Measurements from ENCODE around the gene KLF17.

The KLF17 gene, protein sequence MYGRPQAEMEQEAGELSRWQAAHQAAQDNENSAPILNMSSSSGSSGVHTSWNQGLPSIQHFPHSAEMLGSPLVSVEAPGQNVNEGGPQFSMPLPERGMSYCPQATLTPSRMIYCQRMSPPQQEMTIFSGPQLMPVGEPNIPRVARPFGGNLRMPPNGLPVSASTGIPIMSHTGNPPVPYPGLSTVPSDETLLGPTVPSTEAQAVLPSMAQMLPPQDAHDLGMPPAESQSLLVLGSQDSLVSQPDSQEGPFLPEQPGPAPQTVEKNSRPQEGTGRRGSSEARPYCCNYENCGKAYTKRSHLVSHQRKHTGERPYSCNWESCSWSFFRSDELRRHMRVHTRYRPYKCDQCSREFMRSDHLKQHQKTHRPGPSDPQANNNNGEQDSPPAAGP

DNA sequence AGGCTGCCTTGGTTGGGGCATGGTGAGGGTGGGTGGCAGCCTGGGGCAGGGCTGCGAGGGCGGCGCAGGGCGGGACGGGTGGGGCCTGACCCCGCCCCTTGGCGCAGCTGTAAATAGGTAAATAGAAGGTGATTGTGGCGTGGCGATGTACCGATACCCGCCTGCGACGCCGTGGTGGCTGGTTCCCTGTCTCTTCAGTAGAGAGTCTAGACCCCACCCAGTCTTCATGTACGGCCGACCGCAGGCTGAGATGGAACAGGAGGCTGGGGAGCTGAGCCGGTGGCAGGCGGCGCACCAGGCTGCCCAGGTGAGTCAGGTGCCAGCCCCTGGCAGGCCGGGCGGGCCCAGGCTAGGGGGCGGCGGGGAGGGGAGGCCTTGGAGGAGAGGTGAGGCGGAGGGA lies at the start of gene KLF17:
Gene KLF17, plus strand, starts transcription at position 140 of the 400 bp plus-strand sequence. Its CDS starts 87 bp downstream, at position 227.
- no peak for DNase-seq

DNA sequence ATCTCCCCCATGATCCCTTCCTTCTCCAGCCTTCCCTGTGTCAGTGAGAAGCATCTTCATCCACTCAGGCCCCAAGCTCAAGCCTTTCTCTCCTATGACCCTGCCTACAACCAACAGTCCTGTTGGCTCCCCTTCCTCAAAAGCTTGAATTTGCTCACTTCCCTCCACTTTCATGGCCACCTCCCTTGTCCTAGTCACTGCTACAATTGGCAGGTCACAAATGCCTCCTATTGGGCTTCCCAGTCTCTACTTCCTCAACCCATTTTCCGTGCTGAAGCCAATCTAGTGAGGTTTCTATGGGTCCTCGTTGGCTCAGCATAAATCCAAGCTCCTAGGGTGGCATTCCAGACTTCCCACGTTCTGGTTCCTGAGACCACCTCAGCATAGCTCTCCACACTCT lies 47.2 kb upstream of the KLF17 start:
- DNase-seq, result no peak

DNA sequence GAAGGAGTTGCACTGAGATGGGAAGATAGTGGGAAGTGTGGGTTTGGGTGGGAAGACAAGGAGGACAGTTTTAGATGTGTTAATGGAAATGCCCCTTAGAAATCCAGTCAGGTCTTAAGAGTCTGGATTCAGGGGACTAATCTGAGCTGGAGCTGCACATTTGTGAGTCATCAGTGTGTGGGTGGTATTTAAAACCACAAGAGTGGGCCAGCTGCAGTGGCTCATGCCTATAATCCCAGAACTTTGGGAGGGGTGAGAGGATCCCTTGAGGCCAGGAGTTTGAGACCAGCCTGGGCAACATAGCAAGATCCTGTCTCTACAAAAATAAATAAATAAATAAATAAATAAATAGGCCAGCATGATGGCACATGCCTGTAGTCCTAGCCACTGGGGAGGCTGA lies 46.4 kb upstream of the KLF17 start:
- no peak for DNase-seq

DNA sequence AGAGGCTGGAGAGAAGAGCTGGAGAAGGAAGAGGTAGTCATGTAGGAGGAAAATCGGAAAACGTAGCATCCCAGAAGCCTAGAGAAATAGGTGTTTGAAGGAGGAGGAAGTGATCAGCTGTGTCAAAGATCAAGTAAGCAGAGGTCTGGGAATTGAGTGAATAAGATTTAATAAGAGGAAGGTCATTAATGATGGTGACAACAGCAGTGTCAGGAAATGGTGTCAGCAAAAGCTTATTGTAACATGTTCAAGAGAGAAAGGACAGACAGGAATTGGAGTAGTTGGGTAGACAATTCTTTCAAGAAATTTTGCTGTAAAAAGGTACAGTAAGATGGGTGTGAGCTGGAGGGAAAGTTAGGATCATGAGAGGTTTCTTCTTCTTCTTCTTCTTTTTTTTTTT lies 45.8 kb upstream of the KLF17 start:
- no peak for DNase-seq

DNA sequence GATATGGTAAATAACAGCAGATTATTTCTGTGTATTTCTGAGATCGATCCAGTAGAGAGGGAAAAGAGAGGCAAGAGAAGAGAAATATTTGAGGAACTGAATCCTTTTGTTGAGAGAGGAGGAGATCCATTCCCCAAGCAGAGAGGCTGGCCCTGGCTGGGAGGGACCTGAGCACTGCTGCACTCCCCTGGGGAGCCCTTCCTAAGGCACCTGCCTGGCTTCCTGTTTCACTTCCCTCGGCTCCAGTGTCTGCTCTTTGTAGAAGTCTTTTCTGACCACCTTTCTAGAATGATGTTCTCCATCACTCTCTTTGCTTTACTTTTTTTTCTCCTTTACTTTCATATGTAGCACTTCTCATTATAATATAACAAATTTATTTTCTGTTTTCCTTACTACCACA lies 45.1 kb upstream of the KLF17 start:
- no peak for DNase-seq

DNA sequence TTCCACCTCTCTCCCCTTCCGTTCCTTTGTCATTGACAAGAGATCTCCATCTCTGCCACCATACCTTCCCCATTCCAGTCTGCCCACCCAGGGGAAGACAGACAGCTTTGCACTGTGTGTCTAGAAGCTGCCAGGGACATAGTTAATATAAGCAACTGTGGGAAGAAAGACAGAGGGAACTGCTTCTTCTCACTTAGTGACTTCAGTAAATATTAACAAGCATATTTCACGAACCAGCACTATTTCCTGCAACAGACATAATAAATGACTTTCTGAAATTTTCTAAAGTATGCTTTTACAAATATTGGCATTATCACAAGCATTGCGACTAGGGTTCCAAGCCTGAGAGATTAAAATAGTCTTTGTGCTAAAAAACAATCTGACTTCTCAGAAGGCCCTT lies 44.2 kb upstream of the KLF17 start:
- DNase-seq, result no peak

DNA sequence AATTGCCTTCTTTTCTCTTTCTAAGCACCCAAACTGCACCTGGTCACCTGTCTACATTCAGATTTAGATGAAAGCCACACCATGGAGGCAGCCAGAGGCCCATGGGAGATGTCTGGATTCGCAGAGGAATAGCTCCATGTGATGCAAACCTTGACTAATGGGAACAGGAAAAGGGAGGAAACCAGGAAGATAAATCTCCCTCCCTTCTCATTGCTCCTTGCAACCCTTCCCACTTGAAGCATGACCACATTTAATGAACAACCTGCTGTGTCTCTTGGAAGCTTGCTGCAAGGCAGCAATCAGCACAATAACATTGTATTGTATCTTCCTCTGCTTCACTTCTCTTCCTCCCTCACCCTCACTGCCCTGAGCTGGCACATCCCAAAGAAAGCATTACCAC lies 42.6 kb upstream of the KLF17 start:
- no peak for DNase-seq

DNA sequence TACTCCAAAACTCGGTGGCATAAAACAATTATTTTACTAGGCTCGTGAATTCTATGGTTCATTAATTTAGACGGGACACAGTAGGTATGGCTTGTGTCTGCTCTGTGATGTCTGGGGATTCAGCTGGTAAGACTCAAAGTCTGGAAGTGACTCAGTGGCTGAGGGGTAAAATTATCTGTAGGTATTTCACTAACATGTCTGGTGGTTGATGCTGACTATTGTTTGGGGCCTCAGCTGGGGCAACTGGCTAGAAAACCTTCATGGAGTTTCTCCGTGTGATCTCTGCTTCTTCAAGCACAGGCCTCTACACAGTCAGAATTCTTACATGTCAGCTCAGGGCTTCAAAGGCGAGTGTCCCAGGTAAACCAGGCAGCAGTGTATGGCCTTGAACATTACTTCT lies 41.2 kb upstream of the KLF17 start:
- no peak for DNase-seq

DNA sequence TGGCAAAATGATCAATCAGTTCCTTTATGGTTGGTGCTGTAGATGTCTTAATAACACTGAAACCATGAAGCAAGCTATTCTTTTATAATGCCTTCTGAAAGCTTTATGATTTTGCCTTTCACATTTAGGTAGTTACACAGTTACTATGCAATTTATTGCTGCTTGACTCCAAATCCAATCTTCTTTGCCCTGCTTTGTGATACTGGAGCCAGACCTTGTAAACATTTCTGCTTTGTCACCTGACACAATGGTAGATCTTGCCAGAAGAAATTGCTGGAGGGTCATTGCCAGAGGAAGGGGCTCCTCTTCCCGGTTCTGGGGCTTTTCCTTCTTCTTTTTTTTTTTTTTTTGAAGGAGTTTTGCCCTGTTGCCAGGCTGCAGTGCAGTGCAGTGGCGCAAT lies 40.5 kb upstream of the KLF17 start:
- DNase-seq, result no peak

DNA sequence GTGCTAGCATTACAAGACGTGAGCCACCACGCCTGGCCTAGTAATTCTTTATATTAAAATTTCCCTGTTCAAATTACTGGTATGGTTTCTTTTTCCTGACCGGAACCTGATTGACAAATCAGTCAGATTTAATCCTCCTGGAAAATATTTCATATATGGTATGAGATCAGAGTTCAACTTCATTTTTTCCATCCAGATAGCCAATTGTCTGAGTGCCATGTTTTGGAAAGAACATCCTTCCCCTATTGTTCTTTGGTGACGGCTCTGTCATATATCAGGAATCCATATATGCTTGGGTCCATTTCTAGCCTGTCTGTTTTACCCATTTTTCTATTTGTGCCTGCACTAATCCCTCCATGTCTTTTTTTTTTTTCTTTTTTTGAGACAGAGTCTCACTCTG lies 39.1 kb upstream of the KLF17 start:
- DNase-seq, result no peak

DNA sequence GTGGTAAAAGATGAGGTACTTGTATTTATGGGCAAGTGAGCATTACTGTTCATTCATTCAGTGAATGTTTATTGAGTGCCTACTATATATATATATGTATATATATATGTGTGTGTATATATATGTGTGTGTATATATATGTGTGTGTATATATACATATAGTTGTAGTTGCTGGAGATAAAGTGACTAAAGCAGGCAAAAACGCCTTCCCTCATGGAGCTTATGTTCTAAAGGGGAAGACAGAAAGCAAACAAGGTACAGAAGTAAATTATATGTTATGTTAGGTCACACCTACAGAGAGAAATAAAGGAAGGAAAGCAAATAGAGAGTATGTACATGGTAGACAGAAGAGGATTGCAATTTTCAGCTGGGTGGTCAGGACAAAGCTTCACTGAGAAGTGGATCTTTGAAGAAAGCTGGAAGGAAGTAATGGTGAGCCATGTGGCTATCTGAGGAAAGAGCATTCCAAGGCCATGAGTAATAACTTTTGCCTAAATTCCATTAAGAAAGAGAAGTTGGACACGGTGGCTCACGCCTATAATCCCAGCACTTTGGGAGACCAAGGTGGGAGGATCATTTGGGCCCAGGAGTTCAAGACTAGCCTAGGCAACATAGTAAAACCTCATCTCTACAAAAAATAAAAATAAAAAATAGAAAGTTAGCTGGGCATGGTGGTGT lies 33.5 kb upstream of the KLF17 start:
- no peak for DNase-seq

DNA sequence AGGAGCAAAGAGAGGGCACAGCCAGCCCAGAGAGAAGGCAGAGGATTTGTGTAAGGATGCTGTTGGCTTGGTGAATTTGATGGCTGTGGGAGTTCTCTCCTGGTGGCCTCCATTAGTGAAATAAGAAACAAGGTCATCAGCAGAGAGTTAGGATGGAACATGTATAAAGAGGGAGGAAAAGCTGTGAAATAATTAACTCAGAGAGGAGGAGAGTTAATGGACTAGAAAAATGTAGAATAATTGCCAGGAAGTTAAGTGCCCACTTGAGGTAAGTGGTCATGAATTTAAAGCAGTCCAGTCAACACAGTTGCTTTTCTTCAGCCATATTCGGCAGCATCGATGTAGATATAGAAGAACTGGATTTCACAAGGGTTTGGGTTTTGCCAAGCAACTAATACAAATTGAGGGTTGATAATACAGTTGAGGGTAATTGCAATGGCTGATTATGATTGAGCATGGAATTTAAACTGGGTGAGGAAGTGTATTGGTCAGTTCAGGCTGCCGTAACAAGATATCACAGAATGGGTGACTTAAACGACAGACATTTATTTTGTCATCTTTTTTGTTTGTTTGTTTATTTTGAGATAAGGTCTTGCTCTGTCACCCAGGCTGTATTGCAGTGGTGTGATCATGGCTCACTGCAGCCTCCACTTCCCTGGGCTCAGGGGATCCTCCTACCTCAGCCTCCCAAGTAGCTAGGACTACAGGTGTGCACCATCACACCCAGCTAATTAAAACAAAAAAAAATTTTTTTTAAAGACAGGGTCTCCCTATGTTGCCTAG lies 31.7 kb upstream of the KLF17 start:
- DNase-seq, result no peak

DNA sequence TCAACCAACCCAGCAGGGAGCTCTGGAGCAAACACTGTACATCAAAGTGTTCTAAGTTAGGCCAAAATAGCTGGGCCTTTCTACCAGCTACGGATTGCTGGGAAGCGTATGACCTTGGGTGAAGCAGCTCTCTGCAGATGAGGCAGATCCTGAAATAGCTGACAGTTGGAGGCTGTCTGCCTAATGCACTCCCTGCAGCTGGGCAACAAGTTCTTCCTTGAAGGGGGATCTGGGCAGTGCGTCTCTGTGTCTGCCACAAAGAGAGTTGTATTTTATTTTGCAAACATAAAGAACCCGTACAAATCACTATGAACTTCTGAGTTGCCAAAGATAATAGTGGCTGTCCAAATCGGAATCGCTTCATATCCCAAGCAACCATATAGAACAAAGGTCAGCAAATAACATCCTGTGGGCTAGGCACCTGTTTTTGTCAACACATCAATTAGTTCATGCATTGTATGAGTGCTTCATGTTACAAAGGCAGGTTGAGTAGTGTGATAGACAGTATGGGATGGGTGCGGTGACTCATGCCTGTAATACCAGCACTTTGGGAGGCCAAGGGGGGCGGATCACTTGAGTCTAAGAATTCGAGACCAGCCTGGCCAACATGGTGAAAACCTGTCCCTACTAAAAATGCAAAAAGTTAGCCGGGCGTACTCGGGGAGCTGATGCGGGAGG lies 29.1 kb upstream of the KLF17 start:
- DNase-seq, result peak; percentile 15

DNA sequence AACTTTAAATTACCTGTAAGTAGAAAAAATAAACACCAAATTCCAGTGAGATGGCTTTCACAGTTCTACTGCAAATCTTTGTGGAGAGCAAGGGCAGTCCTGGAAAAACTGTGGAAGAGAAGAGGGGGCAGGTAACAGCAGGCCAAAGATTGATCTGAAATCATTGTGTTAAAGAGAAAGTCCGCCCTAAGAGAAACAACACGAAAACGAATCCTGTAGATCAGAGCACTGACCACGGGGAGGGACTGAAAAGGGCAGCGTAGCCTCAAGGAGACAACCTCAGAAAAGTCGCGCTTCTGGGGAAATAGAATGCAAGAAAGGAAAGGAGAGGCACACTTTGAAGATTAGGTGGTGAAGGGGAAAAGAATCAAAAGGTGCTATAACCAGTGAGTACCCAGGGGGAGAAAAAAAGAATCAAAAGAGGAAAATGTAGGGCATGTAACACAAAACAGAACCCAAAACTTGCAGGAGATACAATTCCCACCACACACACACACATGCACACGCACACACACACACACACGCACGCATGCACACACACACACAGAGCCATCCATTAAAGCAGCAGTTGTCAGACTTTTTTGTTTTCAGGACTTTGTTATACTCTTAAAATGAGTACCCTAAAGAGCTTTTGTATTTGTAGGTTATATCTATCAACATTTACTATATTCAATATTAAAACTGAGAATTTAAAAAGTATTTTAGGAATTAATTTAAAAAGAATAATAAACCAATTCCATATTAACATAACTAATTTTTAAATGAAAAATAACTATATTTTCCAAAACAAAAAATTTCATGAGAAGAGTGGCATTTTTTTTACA lies 28.0 kb upstream of the KLF17 start:
- DNase-seq, result no peak

DNA sequence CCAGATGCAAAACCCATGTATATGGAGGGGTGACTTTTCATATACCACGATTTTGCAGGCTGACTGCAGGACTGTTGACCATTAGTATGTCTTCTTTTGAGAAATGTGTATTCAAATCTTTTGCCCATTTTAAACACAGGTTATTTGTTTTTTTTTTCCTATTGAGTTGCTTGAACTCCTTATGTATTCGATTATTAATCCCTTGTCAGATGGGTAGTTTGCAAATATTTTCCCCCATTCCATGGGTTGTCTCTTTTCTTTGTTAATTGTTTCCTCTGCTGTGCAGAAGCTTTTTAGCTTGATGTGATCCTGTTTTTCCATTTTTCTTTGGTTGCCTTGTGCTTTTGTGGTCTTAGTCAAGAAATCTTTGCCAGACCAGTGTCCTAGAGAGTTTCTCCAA lies 24.6 kb upstream of the KLF17 start:
- no peak for DNase-seq

DNA sequence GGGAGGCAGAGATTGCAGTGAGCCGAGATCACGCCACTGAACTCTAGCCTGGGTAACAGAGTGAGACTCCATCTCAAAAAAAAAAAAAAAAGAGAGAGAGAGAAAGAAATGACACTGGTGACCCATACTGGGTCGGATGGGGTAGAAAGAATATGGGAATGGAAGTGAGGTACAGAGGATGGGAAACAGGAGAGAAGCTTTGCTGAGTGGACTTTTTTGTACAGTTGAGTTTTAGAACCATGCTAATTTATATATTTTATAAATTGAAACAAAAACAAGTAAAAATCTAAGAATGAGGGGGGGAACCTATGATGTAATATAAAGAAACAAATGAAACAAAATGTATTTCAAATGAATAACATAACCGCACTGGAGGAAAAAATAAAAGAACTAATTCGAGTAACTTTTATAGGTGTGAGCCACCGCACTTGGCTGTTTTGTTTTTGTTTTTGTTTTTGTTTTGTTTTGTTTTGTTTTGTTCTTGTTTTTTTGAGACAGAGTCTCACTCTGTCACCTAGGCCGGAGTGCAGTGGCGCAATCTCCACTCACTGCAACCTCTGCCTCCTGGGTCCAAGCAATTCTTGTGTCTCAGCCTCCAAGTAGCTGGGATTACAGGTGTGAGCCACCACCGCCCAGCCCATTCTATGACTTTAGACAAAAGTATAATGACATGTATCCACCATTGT lies 18.3 kb upstream of the KLF17 start:
- no peak for DNase-seq

DNA sequence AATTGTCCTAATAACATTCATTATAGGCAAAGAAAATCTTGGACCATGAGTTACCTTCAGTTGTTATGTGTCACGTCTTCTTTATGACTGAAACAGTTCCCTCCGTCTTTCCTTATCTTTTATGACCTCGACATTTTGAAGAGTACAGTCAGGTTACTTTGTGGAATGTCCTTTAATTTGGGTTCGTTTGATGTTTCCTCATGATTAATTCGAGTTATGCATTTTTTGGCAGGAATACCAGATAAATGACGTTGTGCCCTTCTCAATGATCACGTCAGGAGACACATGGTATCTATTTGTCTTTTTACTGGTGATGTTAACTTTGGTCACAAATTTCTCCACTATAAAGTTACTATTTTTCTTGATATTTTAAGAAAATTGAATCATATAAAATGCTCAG lies 17.3 kb upstream of the KLF17 start:
- DNase-seq, result no peak

DNA sequence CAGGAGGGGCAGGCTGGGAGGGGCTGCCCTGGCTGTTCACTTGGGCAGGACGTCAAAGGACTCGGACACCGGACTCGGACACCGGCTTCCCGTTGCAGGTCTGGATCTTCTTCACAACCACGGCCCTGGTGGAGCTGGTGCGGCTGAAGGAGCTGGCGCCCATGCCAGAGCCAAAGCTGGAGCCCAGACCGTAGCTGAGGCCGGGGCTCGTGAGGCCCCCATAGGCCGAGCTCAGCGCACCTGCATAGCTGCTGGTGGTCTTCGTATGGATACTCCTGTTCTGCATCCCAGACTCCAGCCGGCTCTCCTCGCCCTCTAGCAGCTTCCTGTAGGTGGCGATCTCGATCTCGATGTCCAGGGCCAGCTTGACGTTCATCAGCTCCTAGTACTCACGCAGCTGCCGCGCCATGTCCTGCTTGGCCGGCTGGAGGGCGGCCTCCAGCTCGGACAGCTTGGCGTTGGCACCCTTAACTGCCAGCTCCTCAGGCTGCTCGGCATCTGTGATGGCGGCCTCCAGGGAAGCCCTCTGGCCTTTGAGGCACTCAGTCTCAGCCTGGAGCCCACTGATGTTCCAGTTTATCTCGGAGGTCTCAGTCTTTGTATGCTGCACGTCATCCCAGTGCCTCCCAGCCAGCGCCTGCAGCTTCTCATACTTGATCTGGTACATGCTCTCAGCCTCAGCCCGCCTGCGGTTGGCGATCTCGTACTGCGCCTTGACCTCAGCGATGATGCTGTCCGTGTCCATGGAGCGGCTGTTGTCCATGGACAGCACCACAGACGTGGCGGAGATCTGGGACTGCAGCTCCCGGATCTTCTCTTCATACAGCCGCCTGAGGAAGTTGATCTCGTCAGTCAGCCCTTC lies 15.1 kb upstream of the KLF17 start:
- DNase-seq, result peak; percentile 49

DNA sequence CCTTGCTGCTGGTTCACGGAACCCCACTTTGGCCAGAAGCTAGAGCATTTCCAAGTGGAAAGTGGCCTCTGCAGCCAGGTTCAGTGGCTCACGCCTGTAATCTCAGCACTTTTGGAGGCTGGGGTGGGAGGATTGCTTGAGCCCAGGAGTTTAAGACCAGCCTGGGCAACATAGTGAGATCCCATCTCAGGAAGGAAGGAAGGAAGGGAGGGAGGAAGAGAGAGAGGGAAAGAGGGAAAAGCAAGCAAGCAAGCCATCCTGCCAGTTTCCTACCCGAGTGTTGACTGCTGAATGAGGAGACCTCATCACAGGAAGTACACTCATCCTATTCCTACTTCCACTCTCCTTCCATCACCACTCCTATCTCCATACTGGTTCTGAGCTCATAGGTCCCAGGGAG lies 12.8 kb upstream of the KLF17 start:
- DNase-seq, result no peak

DNA sequence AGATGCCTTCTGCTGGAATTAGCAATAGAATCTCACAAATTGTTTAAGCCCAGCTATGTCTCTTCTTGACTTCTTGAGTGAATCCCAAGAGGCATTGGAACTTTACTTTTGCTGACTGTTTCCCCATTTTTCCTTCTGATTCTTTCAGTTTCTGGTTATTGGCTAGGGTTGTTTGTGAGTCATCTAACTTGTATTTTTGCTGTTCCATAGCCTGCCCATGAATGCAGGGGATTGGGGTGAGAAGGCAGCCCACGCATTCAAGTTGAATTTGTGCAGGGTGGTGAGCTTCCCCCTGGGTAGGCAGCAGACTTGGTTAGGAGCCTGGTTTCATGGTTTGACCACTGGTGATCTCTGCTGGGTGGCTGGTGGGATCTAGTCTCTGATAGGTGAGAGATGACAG lies 10.4 kb upstream of the KLF17 start:
- no peak for DNase-seq

DNA sequence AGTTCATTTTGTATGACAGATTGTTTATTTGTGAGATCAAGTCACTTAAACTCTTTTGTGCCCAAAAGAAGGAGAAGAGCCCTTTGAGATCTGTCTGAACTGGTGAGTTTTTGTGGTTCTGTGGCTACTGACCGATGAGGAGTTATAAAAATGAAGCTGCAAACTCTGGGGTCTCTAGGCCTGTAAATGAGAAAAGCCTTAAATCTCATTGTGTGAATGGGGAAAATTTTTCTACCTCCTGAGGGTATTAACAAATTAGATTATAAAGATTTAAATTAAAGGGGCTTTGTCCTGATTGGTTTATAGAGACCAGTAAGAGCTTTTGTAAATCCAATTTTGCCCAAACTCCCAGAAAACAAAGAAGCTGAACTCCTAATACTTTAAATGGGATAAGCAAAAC lies 9.7 kb upstream of the KLF17 start:
- no peak for DNase-seq
